SK-N-SH (cell line): ENCODE measurements around the gene RAB33A.

Source experiments
- EP300 ChIP-seq, 2 experiments: IDR thresholded peaks; 2 replicates each; pipeline versions ENCODE4 v1.4.0 to v1.6.1; 2012; ENCODE audit warnings: borderline replicate concordance in 1 of 2, low read depth in 1 of 2, low read length in 1 of 2
- RAD21 ChIP-seq: IDR thresholded peaks from 2 replicates; pipeline ENCODE4 v1.6.1; 2012; ENCODE audit warnings: mild to moderate bottlenecking, low read length
- TF ChIP-seq, protein P1 (sequence below): IDR thresholded peaks from 2 replicates; pipeline ENCODE4; 2012
- TF ChIP-seq, protein P2 (sequence below): fragments of 200-600 bp; sonication (generic); IDR thresholded peaks from 2 replicates; pipeline ENCODE4 v1.6.1; 2017; ENCODE audit warnings: antibody characterized with exemption, mild to moderate bottlenecking, moderate library complexity
- TF ChIP-seq, protein P3 (sequence below): IDR thresholded peaks from 2 replicates; pipeline ENCODE4 v1.6.1; 2012; ENCODE audit warnings: mild to moderate bottlenecking, low read depth, low read length, moderate library complexity

DNA sequence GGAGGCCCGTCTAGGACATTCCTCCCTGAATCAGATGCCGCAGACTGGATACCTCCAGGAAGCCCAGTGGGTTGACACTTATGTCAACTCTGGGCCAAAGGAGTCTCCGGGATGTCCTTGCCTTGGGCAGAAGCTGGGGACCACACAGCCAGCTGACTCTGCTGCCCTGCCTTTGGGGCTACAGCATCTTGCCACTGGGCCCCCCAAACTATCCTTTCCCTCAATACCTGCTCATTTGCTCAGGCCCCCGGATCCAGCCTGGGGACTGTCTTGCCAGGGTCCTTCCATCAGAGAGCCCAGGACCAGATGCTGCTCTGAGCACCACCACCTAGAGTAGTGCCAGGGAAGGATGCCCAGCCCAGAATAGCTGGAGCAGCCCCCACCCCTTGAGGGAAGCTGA, 19.0 kb downstream of the RAB33A start:
- TF ChIP-seq, protein P1, sequence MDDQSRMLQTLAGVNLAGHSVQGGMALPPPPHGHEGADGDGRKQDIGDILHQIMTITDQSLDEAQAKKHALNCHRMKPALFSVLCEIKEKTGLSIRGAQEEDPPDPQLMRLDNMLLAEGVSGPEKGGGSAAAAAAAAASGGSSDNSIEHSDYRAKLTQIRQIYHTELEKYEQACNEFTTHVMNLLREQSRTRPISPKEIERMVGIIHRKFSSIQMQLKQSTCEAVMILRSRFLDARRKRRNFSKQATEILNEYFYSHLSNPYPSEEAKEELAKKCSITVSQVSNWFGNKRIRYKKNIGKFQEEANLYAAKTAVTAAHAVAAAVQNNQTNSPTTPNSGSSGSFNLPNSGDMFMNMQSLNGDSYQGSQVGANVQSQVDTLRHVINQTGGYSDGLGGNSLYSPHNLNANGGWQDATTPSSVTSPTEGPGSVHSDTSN = no peak
- TF ChIP-seq, protein P2, sequence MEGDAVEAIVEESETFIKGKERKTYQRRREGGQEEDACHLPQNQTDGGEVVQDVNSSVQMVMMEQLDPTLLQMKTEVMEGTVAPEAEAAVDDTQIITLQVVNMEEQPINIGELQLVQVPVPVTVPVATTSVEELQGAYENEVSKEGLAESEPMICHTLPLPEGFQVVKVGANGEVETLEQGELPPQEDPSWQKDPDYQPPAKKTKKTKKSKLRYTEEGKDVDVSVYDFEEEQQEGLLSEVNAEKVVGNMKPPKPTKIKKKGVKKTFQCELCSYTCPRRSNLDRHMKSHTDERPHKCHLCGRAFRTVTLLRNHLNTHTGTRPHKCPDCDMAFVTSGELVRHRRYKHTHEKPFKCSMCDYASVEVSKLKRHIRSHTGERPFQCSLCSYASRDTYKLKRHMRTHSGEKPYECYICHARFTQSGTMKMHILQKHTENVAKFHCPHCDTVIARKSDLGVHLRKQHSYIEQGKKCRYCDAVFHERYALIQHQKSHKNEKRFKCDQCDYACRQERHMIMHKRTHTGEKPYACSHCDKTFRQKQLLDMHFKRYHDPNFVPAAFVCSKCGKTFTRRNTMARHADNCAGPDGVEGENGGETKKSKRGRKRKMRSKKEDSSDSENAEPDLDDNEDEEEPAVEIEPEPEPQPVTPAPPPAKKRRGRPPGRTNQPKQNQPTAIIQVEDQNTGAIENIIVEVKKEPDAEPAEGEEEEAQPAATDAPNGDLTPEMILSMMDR = no peak
- TF ChIP-seq, protein P3, sequence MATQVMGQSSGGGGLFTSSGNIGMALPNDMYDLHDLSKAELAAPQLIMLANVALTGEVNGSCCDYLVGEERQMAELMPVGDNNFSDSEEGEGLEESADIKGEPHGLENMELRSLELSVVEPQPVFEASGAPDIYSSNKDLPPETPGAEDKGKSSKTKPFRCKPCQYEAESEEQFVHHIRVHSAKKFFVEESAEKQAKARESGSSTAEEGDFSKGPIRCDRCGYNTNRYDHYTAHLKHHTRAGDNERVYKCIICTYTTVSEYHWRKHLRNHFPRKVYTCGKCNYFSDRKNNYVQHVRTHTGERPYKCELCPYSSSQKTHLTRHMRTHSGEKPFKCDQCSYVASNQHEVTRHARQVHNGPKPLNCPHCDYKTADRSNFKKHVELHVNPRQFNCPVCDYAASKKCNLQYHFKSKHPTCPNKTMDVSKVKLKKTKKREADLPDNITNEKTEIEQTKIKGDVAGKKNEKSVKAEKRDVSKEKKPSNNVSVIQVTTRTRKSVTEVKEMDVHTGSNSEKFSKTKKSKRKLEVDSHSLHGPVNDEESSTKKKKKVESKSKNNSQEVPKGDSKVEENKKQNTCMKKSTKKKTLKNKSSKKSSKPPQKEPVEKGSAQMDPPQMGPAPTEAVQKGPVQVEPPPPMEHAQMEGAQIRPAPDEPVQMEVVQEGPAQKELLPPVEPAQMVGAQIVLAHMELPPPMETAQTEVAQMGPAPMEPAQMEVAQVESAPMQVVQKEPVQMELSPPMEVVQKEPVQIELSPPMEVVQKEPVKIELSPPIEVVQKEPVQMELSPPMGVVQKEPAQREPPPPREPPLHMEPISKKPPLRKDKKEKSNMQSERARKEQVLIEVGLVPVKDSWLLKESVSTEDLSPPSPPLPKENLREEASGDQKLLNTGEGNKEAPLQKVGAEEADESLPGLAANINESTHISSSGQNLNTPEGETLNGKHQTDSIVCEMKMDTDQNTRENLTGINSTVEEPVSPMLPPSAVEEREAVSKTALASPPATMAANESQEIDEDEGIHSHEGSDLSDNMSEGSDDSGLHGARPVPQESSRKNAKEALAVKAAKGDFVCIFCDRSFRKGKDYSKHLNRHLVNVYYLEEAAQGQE = no peak
- TF ChIP-seq EP300 (IDR thresholded peaks at IDR 0.05; ENCODE audit: borderline replicate concordance in 1 of 2, low read depth in 1 of 2, low read length in 1 of 2) (no peak), RAD21 (no peak)
